Aorta (tissue), 5 donors: ENCODE data around the gene NRROS. TPM values are rescaled to one million over a fixed set of nuclear protein-coding genes. Genes with fewer than 3 reads are reported as not detected.
"Not testable (repeated sequence)": the region's sequence is repeated elsewhere in the genome, so short reads cannot be mapped to it uniquely, and the experiment has no call there.

Experiments used
- ATAC-seq: fragments of 200-7000 bp; cut with Tn5 transposase; one replicate; pipeline ENCODE4 v1.9.1; 2022; ENCODE audit warnings: moderate library complexity; ENCODE audit not compliant: low FRiP score
- DNase-seq, 2 donors: peaks; one replicate each; pipeline ENCODE4 v3.0.0-alpha.2; 2020
- H3K27ac ChIP-seq, 2 donors: one replicate each; pipeline ENCODE4 v1.5.1; 2013; ENCODE audit warnings: low read length in 2 of 2, mild to moderate bottlenecking in 2 of 2, moderate library complexity in 2 of 2, control low read depth in 1 of 2, inconsistent platforms in 1 of 2, low read depth in 1 of 2
- H3K27me3 ChIP-seq, 2 donors: one replicate each; pipeline ENCODE4 v1.6.1; 2013; ENCODE audit warnings: control low read depth in 1 of 2, low read length in 1 of 2, mild to moderate bottlenecking in 1 of 2, moderate library complexity in 1 of 2; ENCODE audit not compliant: insufficient read depth in 2 of 2, control insufficient read depth in 1 of 2
- H3K36me3 ChIP-seq, 2 donors: one replicate each; pipeline ENCODE4 v1.6.1; 2013; ENCODE audit warnings: control low read depth in 1 of 2, low read length in 1 of 2, mild to moderate bottlenecking in 1 of 2; ENCODE audit not compliant: insufficient read depth in 2 of 2, control insufficient read depth in 1 of 2
- H3K4me1 ChIP-seq, 2 donors: one replicate each; pipeline ENCODE4 v1.6.1; 2013; ENCODE audit warnings: low read length in 2 of 2, control low read depth in 1 of 2, mild to moderate bottlenecking in 1 of 2, moderate library complexity in 1 of 2; ENCODE audit not compliant: insufficient read depth in 2 of 2, control insufficient read depth in 1 of 2
- H3K4me3 ChIP-seq, 2 donors: one replicate each; pipeline ENCODE4 v1.5.1; 2013; ENCODE audit warnings: low read length in 2 of 2, control low read depth in 1 of 2, mild to moderate bottlenecking in 1 of 2
- H3K9me3 ChIP-seq: one replicate; pipeline ENCODE4 v1.6.1; 2013; ENCODE audit warnings: mild to moderate bottlenecking, low read length; ENCODE audit not compliant: control insufficient read depth
- WGBS, 2 donors: extraction: QIAGEN DNeasy Blood & Tissue Kit; methylation state at CpG; one replicate each; pipeline ENCODE4 v1.1.7; 2013; 5-methylcytosine and 5-hydroxymethylcytosine counted together
- intact Hi-C, 2 donors: fragments of 100-400 bp; cut with DNase I; formaldehyde crosslinking; loops; one replicate each; pipeline versions ENCODE4 v1.14.2 to v1.15.0; 2022
- polyA plus RNA-seq, 2 donors: library from polyadenylated mRNA; stranded (reverse); fragments of 200-250 nt; gene quantifications; one replicate each; pipeline ENCODE4 v1.2.3, GENCODE V29; 2013
- total RNA-seq, 2 donors: library from RNA; stranded (reverse); fragmentation: NEBNext Ultra II Directional; extraction: Animal tissue kit (Norgen Biotek cat#: 25700); gene quantifications; one replicate each; pipeline ENCODE4 v1.2.1, GENCODE V29; 2021
- donor health status: healthy with polysubstance abuse.
- donor health status: Bipolar disorder and iron deficiency.
- donor health status: DM: no; HTN: no; CAD: no.
- donor health status: DM: no; HTN: no; CAD: no.
- donor health status: DM: yes; HTN: yes; CAD: no.

Gene NRROS
- total and polyA plus RNA-seq, 4 donors = 0.43 to 17.3 (median 4.8) TPM

GRCh38 chr3:196619627-196620026 lies 19.9 kb upstream of the NRROS start:
- WGBS, 2 donors = 58 to 70% methylated on average over 2 to 3 of the region's 5 CpGs
- DNase-seq, intact Hi-C loops, H3K9me3 ChIP-seq, ATAC-seq, H3K36me3 ChIP-seq, H3K4me1 ChIP-seq, H3K27me3 ChIP-seq, H3K4me3 ChIP-seq, H3K27ac ChIP-seq: not testable (repeated sequence)

- Histone ChIP-seq H3K27me3 (no peaks in the 10 kb centered on the region), H3K27ac (no peak overlapping the region), H3K9me3 (no peaks in the 10 kb centered on the region), H3K4me3 (no peak overlapping the region), H3K4me1 (no peaks in the 10 kb centered on the region), H3K36me3 (no peaks in the 10 kb centered on the region)
- DNase-seq = peak in 1 of 2 donors; percentile 68
- no peak for ATAC-seq
- 60 to 62% methylated on average over 10 of the region's 10 CpGs for WGBS, 2 donors
- intact Hi-C loops = no loop called here
Observed at GRCh38 chr3:196620161-196620604, 19.3 kb upstream of the NRROS start.

GRCh38 chr3:196620684-196621083 lies 18.8 kb upstream of the NRROS start:
- no peak overlapping the region for H3K27ac ChIP-seq
- H3K9me3 ChIP-seq = no peaks in the 10 kb centered on the region
- 52 to 57% methylated on average over 2 of the region's 2 CpGs for WGBS, 2 donors
- no peak overlapping the region for H3K4me3 ChIP-seq
- no peak for DNase-seq
- H3K36me3 ChIP-seq = no peaks in the 10 kb centered on the region
- no peaks in the 10 kb centered on the region for H3K4me1 ChIP-seq
- H3K27me3 ChIP-seq = no peaks in the 10 kb centered on the region
- intact Hi-C loops = no loop called here
- no peak for ATAC-seq

GRCh38 chr3:196621611-196622010 lies 17.9 kb upstream of the NRROS start:
- Histone ChIP-seq H3K4me3 (no peak overlapping the region), H3K36me3 (no peaks in the 10 kb centered on the region), H3K9me3 (no peaks in the 10 kb centered on the region), H3K4me1 (no peaks in the 10 kb centered on the region), H3K27me3 (no peaks in the 10 kb centered on the region), H3K27ac (no peak overlapping the region)
- DNase-seq (no peak), ATAC-seq (no peak)
- WGBS, 2 donors = 82 to 86% methylated on average over 10 of the region's 10 CpGs
- intact Hi-C loops = no loop called here

GRCh38 chr3:196624067-196624790 lies 15.3 kb upstream of the NRROS start:
- Histone ChIP-seq H3K4me3 (no peak overlapping the region), H3K4me1 (no peaks in the 10 kb centered on the region), H3K27me3 (no peaks in the 10 kb centered on the region), H3K36me3 (no peaks in the 10 kb centered on the region), H3K9me3 (no peaks in the 10 kb centered on the region), H3K27ac (no peak overlapping the region)
- ATAC-seq = no peak
- DNase-seq = peak in 1 of 2 donors; percentile 62
- 71 to 75% methylated on average over 12 of the region's 12 CpGs for WGBS, 2 donors
- intact Hi-C loops = no loop called here

GRCh38 chr3:196624907-196625306 lies 14.6 kb upstream of the NRROS start:
- intact Hi-C loops = no loop called here
- no peaks in the 10 kb centered on the region for H3K9me3 ChIP-seq
- 90 to 92% methylated on average over 16 of the region's 16 CpGs for WGBS, 2 donors
- DNase-seq (peak in 1 of 2 donors; percentile 85), ATAC-seq (peak; percentile 56)
- H3K4me3 ChIP-seq = no peak overlapping the region
- H3K27me3 ChIP-seq = no peaks in the 10 kb centered on the region
- no peaks in the 10 kb centered on the region for H3K4me1 ChIP-seq
- no peaks in the 10 kb centered on the region for H3K36me3 ChIP-seq
- no peak overlapping the region for H3K27ac ChIP-seq

GRCh38 chr3:196625331-196625730 lies 14.2 kb upstream of the NRROS start:
- Histone ChIP-seq H3K27ac (no peak overlapping the region), H3K4me3 (no peak overlapping the region), H3K36me3 (no peaks in the 10 kb centered on the region), H3K27me3 (no peaks in the 10 kb centered on the region), H3K9me3 (no peaks in the 10 kb centered on the region), H3K4me1 (no peaks in the 10 kb centered on the region)
- no peak for DNase-seq
- ATAC-seq = no peak
- intact Hi-C loops = no loop called here
- WGBS, 2 donors = 83 to 89% methylated on average over 6 of the region's 6 CpGs

GRCh38 chr3:196627918-196628231 lies 11.6 kb upstream of the NRROS start:
- 87% methylated on average over 8 of the region's 8 CpGs for WGBS, 2 donors

GRCh38 chr3:196629228-196629627 lies 10.3 kb upstream of the NRROS start:
- Histone ChIP-seq H3K36me3 (no peaks in the 10 kb centered on the region), H3K27me3 (no peaks in the 10 kb centered on the region), H3K4me3 (no peak overlapping the region), H3K27ac (no peak overlapping the region), H3K4me1 (no peaks in the 10 kb centered on the region), H3K9me3 (no peaks in the 10 kb centered on the region)
- intact Hi-C loops = no loop called here
- DNase-seq (no peak), ATAC-seq (no peak)
- WGBS, 2 donors = 94 to 96% methylated on average over 2 of the region's 2 CpGs

More at GRCh38 chr3:196627918-196628231, 11.6 kb upstream of the NRROS start:
- Histone ChIP-seq H3K27me3 (no peaks in the 10 kb centered on the region), H3K4me1 (no peaks in the 10 kb centered on the region), H3K36me3 (no peaks in the 10 kb centered on the region), H3K4me3 (no peak overlapping the region), H3K27ac (no peak overlapping the region), H3K9me3 (no peaks in the 10 kb centered on the region)
- intact Hi-C loops = no loop called here
- DNase-seq (no peak), ATAC-seq (no peak)
